GM15510 (cell line): Measurements from ENCODE around the gene IPPK.

Experiments
- POLR2A ChIP-seq: IDR thresholded peaks from 3 replicates; pipeline ENCODE4 v1.6.1; 2011; ENCODE audit warnings: borderline replicate concordance; ENCODE audit not compliant: insufficient read length; ENCODE audit errors: extremely low read depth

The IPPK gene

DNA sequence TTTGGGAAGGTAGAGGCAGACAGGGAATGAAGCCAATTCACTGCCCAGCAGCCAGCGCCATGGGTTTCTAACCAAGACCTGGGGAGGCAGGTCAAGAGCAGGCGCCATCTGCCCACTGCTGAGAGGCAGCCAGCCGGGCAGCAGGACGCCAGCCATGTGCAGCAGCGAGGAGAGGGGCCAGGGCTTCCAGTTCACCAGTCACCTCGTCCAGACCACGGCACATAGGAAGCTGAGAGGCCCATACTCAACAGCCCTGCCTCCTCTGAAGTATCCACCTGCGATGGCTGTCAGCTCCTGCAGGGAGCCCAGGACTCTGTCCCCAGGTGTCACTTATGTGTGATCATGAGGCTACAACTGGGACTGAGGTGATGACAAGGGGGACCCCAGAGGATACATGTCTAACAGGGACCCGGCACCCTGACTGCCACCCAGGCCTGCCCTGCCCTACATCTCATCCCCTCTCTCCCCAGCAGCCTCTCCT, 30.1 kb downstream of the IPPK start:
- TF ChIP-seq POLR2A = no peak

DNA sequence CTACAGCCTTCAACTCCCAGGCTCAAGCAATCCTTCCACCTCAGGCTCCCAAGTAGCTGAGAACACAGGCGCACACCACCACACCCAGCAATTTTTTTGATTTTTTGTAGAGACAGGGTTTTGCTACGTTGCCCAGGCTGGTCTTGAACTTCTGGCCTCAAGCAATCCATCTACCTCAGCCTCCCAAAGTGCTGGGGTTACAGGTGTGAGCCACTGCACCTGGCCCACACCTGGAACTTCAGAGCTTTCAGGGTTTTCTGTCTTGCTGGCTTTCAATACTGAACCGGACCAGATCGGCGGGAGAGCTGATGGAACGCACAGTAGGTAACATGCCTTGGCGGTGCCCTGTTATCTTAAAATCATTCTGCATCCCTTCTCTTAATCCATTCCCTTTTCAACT, 30.8 kb downstream of the IPPK start:
- TF ChIP-seq POLR2A = no peak

DNA sequence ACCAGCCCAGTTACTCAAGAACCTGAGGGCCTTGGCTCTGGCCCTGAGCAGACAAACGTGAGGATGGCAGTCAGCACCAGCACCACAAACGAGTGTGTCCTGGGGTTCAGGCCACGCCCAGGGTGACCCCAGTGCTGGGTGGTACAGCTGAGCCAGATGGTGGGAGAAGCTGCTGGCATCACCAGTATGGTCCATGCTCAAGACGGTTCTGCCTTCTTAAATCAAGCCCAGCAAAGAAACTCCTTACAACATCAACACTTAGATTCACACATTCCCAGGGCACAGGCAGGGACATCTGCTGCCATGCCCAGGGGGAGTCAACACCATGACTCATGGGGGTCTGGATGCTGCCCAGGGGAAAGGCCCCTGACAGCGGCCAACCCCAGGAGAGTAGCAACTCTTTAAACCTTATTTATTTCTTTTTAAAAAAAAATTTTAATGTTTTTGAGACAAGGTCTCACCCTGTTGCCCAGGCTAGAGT, 31.3 kb downstream of the IPPK start:
- no peak for TF ChIP-seq POLR2A

DNA sequence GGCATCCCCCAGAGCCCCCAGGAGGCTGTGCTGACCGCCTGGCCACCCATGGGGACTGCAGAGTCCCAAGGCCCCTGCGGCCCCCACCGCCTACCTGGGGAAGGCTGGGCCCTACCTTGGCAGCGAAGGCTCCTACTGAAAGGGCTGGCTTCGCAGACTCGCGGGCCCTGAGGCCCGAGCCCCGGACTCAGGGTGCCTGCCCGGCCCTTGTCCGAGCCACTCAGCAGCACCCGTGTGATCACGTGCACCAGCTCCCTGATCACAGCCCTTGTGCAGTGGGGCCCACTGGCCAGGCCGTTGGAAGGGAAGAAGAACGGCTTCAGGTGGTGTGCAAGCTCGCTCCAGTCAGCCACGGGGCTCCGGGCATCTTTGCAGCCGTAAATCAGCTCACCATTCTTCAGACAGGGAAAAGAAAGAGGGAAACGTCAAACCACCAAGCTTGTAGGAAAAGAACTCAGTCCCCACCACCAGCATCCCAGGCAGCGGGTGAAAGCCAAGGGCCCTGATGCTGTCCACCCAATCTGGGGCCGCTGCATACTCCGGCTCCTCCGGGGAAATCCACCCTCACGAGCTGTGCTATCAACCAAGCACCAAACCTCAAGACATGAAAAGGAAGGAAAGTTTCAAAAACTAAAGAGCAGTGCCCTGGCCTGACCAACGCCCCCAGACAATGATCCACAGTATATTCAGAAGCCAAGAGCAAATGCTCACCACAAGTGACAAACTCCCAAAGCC, 31.9 kb downstream of the IPPK start:
- no peak for TF ChIP-seq POLR2A

DNA sequence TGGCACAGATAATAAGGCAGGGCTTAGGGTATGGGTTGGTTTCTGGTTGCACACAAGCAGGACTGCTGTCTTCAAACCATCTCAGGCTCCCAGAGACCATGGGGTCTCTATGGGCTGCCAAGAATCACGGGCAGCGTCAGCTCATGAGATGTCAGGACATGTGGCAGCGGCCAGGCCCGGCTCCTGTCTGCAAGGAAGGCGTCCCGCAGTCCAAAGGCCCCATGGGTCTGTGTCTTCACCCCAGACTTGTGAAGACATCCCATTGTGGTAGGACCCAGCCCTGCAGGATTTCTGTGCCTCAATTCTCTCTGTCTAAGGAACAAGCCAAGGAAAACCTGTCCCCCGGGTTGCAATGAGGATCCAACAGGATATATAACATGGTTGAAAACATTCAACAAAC, 32.6 kb downstream of the IPPK start:
- no peak for TF ChIP-seq POLR2A

DNA sequence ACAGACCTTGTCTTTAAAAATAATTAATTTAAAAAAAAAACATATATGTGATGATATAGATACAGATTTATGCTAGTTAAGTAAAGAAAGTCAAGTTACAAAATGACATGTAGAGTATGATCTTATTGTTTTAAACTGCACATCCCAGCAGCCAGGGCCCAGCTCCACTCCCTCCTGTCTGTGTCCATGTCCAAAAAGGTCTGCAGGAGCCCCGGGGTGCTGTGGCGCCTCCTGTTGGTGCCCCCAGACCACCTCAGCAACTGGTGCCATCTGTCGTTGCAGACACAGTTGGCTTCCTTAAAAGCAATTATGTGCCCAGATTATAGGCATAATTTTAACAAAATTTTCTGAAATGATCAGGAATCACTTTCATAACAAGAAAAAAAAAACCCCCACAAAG, 33.3 kb downstream of the IPPK start:
- no peak for TF ChIP-seq POLR2A

DNA sequence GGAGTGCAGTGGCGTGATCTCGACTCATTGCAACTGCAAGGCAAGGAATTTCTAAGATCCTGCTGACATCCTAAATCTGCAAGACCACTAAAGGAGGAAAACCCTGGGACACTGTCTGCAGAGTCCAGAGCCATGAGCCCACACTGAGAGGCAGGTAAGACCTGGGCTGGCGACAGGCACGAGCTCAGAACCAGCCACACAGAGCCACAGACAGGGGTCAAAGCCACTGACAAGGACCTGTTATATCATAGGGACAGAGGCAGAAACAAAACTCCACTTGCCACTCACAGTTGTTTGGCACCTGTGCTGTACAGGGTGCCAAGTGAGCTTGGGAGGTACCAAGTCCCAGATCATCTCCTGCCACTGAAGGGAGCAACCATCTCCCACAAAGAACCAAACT, 34.2 kb downstream of the IPPK start:
- no peak for TF ChIP-seq POLR2A

GRCh38 chr9:92634712-92635605, 35.0 kb downstream of the IPPK start:
- TF ChIP-seq POLR2A = no peak

DNA sequence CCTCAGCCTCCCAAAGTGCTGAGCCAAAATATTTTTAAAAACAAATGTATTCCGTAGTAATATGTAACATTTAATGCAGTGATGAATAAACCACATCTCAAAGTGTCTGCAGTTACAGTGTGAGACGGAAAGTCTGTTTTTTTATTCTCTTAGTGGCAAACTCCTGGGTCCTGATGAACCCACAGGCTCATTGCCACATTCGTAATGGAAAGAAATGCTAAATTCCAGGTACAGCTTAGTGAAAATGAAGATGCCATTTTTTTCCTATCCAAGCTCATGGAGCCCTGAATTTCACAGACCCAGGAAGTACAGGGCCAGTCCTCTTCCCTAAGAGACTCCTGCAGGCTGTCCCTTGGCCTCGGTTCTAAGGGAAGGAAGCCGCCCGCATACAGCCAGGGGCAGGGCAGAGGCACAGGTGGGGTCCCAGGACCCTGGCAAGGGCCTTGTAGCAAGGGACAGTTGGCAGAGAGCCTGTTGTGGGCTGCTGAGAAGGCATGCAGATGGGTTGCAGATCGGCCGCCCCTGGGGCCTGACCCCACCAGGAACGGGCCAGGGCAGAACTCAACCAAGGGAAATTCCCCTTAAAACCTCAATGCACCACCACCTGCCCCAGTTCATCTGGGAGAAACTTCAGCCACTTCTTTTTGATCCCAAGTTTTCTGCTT, 36.2 kb downstream of the IPPK start:
- no peak for TF ChIP-seq POLR2A

DNA sequence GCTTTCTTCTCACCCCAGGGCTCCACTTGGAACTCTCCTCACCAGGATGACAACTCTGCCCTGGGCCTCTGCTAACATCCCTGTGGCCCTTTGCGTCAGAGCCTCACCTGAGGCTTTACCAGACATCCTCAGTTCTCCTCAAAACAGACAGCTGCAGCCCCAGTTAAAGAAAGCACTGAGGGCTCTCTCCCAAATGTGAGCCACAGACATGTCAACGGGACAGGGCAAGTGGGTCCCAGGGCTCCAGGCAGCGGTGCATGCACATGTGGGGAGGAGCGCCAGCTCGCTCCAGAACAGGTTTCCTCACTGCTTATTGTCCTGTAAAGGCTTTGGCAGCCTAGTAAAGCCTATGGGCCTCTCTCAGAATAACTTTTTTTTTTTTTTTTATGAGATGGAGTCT, 37.3 kb downstream of the IPPK start:
- no peak for TF ChIP-seq POLR2A

GRCh38 chr9:92631452-92632343, 38.2 kb downstream of the IPPK start:
- no peak for TF ChIP-seq POLR2A

- TF ChIP-seq POLR2A = no peak
Observed at GRCh38 chr9:92627651-92628050, 42.3 kb downstream of the IPPK start.

DNA sequence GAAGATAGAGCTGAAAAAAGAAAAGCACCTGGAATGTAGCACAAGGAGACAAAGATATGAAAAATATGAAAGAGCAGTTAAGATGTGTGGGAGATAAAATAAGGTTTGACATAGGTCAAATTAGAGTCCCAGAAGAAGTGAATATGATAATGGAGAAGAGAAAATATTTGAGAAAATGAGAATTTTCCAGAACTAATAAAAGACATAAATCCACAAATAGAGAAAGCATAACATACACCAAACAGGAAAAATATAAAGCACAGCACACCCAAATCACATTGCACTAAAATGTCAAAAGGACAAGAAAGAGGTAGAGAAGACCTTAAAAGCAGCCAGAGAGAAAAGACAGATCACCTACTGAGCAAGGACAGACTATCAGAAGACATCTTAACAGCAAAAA, 43.4 kb downstream of the IPPK start:
- TF ChIP-seq POLR2A = no peak

DNA sequence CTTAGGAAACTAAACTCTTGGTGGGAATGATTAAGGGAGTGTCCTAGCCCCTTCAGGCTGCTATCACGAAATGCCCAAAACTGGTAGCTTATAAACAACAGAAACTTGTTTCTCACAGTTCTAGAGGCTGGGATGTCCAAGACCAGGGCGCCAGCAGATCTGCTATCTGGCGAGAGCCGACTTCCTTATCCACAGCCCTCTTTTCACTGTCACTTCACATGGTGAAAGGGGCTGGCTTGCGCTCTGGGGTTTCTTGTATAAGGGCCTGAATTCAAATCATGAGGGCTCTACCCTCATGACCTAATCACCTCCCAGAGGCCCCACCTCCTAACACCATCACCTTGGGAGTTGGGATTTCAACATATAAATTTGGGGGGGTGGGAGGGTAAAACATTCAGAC, 49.1 kb downstream of the IPPK start:
- no peak for TF ChIP-seq POLR2A
